Loucy (cell line): ENCODE data around the gene MMAB.

Source experiments
- H2AFZ ChIP-seq: fragments of 200-600 bp; sonication (generic); 2 replicates; pipeline ENCODE4 v1.6.0; 2016; ENCODE audit warnings: antibody characterized with exemption, mild to moderate bottlenecking, low read length, moderate library complexity
- H3F3A ChIP-seq: fragments of 200-600 bp; 2 replicates; pipeline ENCODE4 v1.6.0; 2016; ENCODE audit warnings: antibody characterized with exemption, low read depth, mild to moderate bottlenecking
- H3K27me3 ChIP-seq: fragments of 200-600 bp; sonication (generic); 2 replicates; pipeline ENCODE4 v1.6.1; 2014; ENCODE audit warnings: low read length, mild to moderate bottlenecking; ENCODE audit not compliant: insufficient read depth, poor library complexity, severe bottlenecking
- H3K36me3 ChIP-seq: fragments of 200-600 bp; sonication (generic); 2 replicates; pipeline ENCODE4 v1.6.1; 2016; ENCODE audit warnings: low read length; ENCODE audit not compliant: insufficient read depth
- H3K4me1 ChIP-seq: fragments of 200-600 bp; sonication (generic); 2 replicates; pipeline ENCODE4 v1.5.1; 2014; ENCODE audit warnings: low read length, mild to moderate bottlenecking; ENCODE audit not compliant: insufficient read depth, poor library complexity, severe bottlenecking
- H3K4me2 ChIP-seq: fragments of 200-600 bp; sonication (generic); 2 replicates; pipeline ENCODE4 v1.6.0; 2014; ENCODE audit warnings: antibody characterized with exemption, low read length, low read depth, mild to moderate bottlenecking; ENCODE audit not compliant: poor library complexity, severe bottlenecking
- H3K4me3 ChIP-seq: fragments of 200-600 bp; sonication (generic); 2 replicates; pipeline ENCODE4 v1.5.1; 2014; ENCODE audit warnings: low read length, mild to moderate bottlenecking, mixed read lengths; ENCODE audit not compliant: poor library complexity, severe bottlenecking
- H3K79me2 ChIP-seq: fragments of 200-600 bp; sonication (generic); 2 replicates; pipeline ENCODE4 v1.6.1; 2014; ENCODE audit warnings: low read length; ENCODE audit not compliant: insufficient read depth
- H3K9ac ChIP-seq: fragments of 200-600 bp; sonication (generic); 2 replicates; pipeline ENCODE4 v1.6.0; 2014; ENCODE audit warnings: mild to moderate bottlenecking, low read depth, low read length, moderate library complexity; ENCODE audit not compliant: poor library complexity, severe bottlenecking
- H3K9me2 ChIP-seq: fragments of 200-600 bp; sonication (generic); replicated peaks from 2 replicates; pipeline ENCODE4 v1.6.1; 2016; ENCODE audit warnings: low read depth, low read length, mixed read lengths
- H3K9me3 ChIP-seq: fragments of 200-600 bp; sonication (generic); 2 replicates; pipeline ENCODE4 v1.6.1; 2014; ENCODE audit warnings: mild to moderate bottlenecking, antibody characterized with exemption, low read length, low read depth; ENCODE audit not compliant: insufficient read depth
- H4K20me1 ChIP-seq: fragments of 200-600 bp; sonication (generic); 2 replicates; pipeline ENCODE4 v1.6.0; 2014; ENCODE audit warnings: antibody characterized with exemption, low read length, mild to moderate bottlenecking; ENCODE audit not compliant: insufficient read depth, poor library complexity, severe bottlenecking
- CTCF ChIP-seq: fragments of 200-600 bp; sonication (generic); conservative IDR thresholded peaks from 2 replicates; pipeline ENCODE4 v1.5.1; 2014; ENCODE audit warnings: mild to moderate bottlenecking, antibody characterized with exemption, low read length
- EZH2phosphoT487 ChIP-seq: fragments of 200-600 bp; IDR thresholded peaks from 2 replicates; pipeline ENCODE4 v1.6.1; 2018; ENCODE audit warnings: antibody characterized with exemption, mild to moderate bottlenecking, moderate library complexity, borderline replicate concordance

Gene MMAB

GRCh38 chr12:109590566-109590965 is 17.3 kb upstream of the MMAB start:
- peaks cover 23% of the 10 kb centered on the region; the same call in 1 of the 2 replicates for H3K36me3 ChIP-seq

GRCh38 chr12:109589691-109590245 is 16.5 kb upstream of the MMAB start:
- Histone ChIP-seq H3K79me2 (no peaks in the 10 kb centered on the region), H3K27me3 (no peaks in the 10 kb centered on the region), H3K4me1 (peaks cover 5% of the 10 kb centered on the region), H3K9me3 (no peaks in the 10 kb centered on the region), H3K4me3 (no peak overlapping the region), H3K4me2 (no peak overlapping the region), H3K36me3 (peaks cover 23% of the 10 kb centered on the region; the same call in 1 of the 2 replicates), H3K9ac (no peak overlapping the region), H3F3A (no peaks in the 10 kb centered on the region), H3K9me2 (no peaks in the 10 kb centered on the region), H2AFZ (no peak overlapping the region), H4K20me1 (peaks cover 12% of the 10 kb centered on the region)
- TF ChIP-seq CTCF (no peak), EZH2phosphoT487 (no peak)

More at GRCh38 chr12:109590566-109590965, 17.3 kb upstream of the MMAB start:
- Histone ChIP-seq H3K9me2 (no peaks in the 10 kb centered on the region), H3K4me1 (peaks cover 13% of the 10 kb centered on the region), H4K20me1 (peaks cover 14% of the 10 kb centered on the region), H2AFZ (no peak overlapping the region), H3K79me2 (no peaks in the 10 kb centered on the region), H3K4me2 (no peak overlapping the region), H3K9me3 (no peaks in the 10 kb centered on the region), H3K9ac (no peak overlapping the region), H3F3A (no peaks in the 10 kb centered on the region), H3K4me3 (no peak overlapping the region), H3K27me3 (no peaks in the 10 kb centered on the region)
- TF ChIP-seq EZH2phosphoT487, result no peak
- TF ChIP-seq CTCF, result no peak

- Histone ChIP-seq H3F3A (no peaks in the 10 kb centered on the region), H3K4me3 (no peak overlapping the region), H3K9ac (no peak overlapping the region), H3K4me2 (no peak overlapping the region), H2AFZ (no peak overlapping the region), H3K9me2 (no peaks in the 10 kb centered on the region), H3K79me2 (no peaks in the 10 kb centered on the region), H4K20me1 (peaks cover 6% of the 10 kb centered on the region), H3K36me3 (peaks cover 24% of the 10 kb centered on the region; the same call in 1 of the 2 replicates), H3K9me3 (no peaks in the 10 kb centered on the region), H3K4me1 (no peaks in the 10 kb centered on the region), H3K27me3 (no peaks in the 10 kb centered on the region)
- TF ChIP-seq CTCF (no peak), EZH2phosphoT487 (no peak)
These were observed 15.9 kb upstream of the MMAB start for GRCh38 chr12:109589240-109589590.
